Urinary bladder (tissue), 4 donors: Measurements from ENCODE around the gene SDCBP2. TPM values are rescaled to one million over a fixed set of nuclear protein-coding genes. Genes with fewer than 3 reads are reported as not detected.

ENCODE experiments used
- DNase-seq: peaks from one replicate; pipeline ENCODE4 v3.0.0-alpha.2; 2015; ENCODE audit errors: extremely low spot score
- H3K27ac ChIP-seq: one replicate; pipeline ENCODE4 v1.5.1; 2013; ENCODE audit warnings: low read depth, mild to moderate bottlenecking, moderate library complexity
- H3K36me3 ChIP-seq: one replicate; pipeline ENCODE4 v1.6.1; 2013; ENCODE audit warnings: mild to moderate bottlenecking, moderate library complexity; ENCODE audit not compliant: insufficient read depth
- H3K4me1 ChIP-seq: one replicate; pipeline ENCODE4 v1.6.1; 2013; ENCODE audit warnings: mild to moderate bottlenecking, moderate library complexity; ENCODE audit not compliant: insufficient read depth
- H3K4me3 ChIP-seq: one replicate; pipeline ENCODE4 v1.5.1; 2013; ENCODE audit warnings: low read depth, low read length
- WGBS: extraction: QIAGEN DNeasy Blood & Tissue Kit; methylation state at CpG from one replicate; pipeline ENCODE4 v1.1.7; 2013; 5-methylcytosine and 5-hydroxymethylcytosine counted together
- polyA plus RNA-seq: library from polyadenylated mRNA; stranded (reverse); fragments of 200-250 nt; gene quantifications from one replicate; pipeline ENCODE4 v1.2.3, GENCODE V29; 2013
- total RNA-seq: library from RNA; depleted of rRNA; stranded (reverse); fragments of >200 nt; gene quantifications from one replicate; pipeline ENCODE4 v1.2.3, GENCODE V29; 2014
- donor health status: healthy with polysubstance abuse.
- donor health status: healthy.

The SDCBP2 gene
- total and polyA plus RNA-seq, 2 donors, result 1.9 to 12.7 TPM

GRCh38 chr20:1370548-1371110 is 41.7 kb upstream of the SDCBP2 start:
- Histone ChIP-seq H3K36me3 (peaks cover 1% of the 10 kb centered on the region), H3K4me3 (no peak overlapping the region), H3K4me1 (no peaks in the 10 kb centered on the region), H3K27ac (no peak overlapping the region)
- 30% methylated on average over 2 of the region's 2 CpGs for WGBS
- no peak for DNase-seq

GRCh38 chr20:1369970-1370369 is 41.0 kb upstream of the SDCBP2 start:
- H3K27ac ChIP-seq, result no peak overlapping the region
- no peak for DNase-seq
- peaks cover 1% of the 10 kb centered on the region for H3K36me3 ChIP-seq
- H3K4me3 ChIP-seq, result no peak overlapping the region
- 88% methylated on average over 3 of the region's 3 CpGs for WGBS
- no peaks in the 10 kb centered on the region for H3K4me1 ChIP-seq

DNA sequence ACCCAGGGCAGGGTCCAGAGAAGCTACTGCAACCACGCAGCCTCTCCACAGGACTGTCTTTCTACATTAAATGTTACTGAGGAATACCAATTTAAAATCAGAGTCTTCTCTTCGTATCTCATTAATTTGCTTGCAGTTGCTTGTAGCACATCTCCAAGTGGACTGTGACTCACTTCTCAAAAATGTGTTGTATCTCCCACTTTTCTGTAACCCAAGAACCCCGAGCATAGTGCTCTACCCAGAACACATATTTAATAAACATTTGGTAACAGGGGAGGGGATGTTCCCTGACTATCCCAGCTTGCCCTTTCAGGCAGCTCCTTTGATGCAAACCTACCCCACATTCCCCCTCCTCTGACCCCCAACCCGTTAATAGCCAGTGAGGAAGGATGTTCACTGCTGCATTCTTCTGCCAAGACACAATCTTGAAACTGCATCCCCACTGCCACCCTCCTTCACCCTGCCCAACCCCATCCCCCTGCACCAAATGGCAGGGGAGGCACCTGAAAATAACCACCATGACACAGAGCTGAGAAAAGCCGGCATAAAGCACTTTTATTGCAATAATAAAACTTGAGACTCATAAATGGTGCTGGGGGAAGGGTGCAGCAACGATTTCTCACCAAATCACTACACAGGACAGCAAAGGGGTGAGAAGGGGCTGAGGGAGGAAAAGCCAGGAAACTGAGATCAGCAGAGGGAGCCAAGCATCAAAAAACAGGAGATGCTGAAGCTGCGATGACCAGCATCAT is 39.7 kb upstream of the SDCBP2 start:
- 43% methylated on average over 7 of the region's 7 CpGs for WGBS
- H3K4me1 ChIP-seq, result no peaks in the 10 kb centered on the region
- H3K4me3 ChIP-seq, result no peak overlapping the region
- no peak overlapping the region for H3K27ac ChIP-seq
- DNase-seq, result no peak
- H3K36me3 ChIP-seq, result peaks cover 1% of the 10 kb centered on the region

DNA sequence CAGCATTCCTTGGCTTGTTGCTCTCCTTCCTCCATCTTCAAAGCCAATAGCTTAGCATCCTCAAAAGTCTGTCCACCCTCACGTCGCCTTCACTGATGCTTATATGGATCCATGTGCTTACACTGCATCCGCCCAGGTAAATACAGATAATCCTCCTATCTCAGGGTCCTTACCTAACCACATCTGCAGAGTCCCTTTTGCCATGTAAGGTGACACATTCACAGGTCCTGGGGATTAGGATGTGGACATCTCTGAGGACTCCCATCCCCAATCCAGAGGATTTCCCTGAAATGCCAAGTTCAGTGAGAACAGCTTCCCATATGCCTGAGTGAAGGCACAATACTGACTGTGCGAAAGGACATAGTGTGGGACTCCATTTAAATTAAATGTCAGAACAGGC is 38.5 kb upstream of the SDCBP2 start:
- H3K4me3 ChIP-seq, result no peak overlapping the region
- H3K4me1 ChIP-seq, result no peaks in the 10 kb centered on the region
- H3K36me3 ChIP-seq, result peaks cover 1% of the 10 kb centered on the region
- H3K27ac ChIP-seq, result no peak overlapping the region
- WGBS, result 96% methylated on average over 4 of the region's 4 CpGs
- no peak for DNase-seq

GRCh38 chr20:1364106-1364505 is 35.2 kb upstream of the SDCBP2 start:
- 78% methylated on average over 2 of the region's 2 CpGs for WGBS
- Histone ChIP-seq H3K36me3 (no peaks in the 10 kb centered on the region), H3K4me1 (no peaks in the 10 kb centered on the region), H3K4me3 (no peak overlapping the region), H3K27ac (no peak overlapping the region)
- no peak for DNase-seq

DNA sequence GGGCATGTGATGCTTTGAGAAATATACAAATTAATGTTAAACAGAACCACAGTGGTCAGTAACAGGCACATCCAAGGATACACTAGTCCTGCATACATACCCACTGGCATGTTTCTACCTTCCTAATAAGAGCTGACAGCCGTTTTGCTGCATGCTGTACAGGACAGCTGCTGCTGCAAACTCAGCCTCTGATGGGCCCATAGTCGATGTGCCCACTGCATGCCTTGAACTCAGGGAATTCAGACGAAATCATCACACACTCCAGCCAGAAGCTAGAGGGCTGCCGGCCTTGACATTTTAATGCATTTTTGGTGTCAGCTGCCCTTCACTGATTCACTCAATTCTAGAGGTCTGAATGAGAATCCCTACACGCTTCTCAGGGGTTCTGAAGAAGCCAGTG is 34.6 kb upstream of the SDCBP2 start:
- H3K36me3 ChIP-seq, result no peaks in the 10 kb centered on the region
- no peak overlapping the region for H3K27ac ChIP-seq
- no peak overlapping the region for H3K4me3 ChIP-seq
- WGBS, result 83% methylated on average over 5 of the region's 5 CpGs
- no peaks in the 10 kb centered on the region for H3K4me1 ChIP-seq
- DNase-seq, result no peak

DNA sequence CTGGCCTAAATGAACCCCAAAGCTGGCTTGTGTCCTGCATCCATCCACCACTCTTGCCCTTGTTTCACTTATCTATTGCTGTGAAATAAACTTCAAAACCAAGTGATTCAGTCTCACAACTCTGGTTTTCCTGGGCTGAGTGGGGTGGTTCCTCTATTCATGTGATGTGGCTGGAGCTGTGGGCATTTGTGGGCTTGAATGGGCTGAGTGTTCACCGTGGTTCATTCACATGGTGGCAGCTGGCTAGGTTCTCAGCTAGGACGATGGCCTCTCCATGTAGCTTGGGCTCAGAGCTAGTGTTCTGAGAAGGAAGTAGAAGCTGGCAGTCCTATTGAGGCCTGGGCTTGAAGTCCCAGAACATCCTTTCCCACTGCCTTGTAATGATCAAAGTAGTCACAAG is 33.5 kb upstream of the SDCBP2 start:
- H3K4me3 ChIP-seq, result no peak overlapping the region
- no peak for DNase-seq
- H3K36me3 ChIP-seq, result no peaks in the 10 kb centered on the region
- WGBS, result 85% methylated on average over 2 of the region's 2 CpGs
- no peaks in the 10 kb centered on the region for H3K4me1 ChIP-seq
- H3K27ac ChIP-seq, result no peak overlapping the region

DNA sequence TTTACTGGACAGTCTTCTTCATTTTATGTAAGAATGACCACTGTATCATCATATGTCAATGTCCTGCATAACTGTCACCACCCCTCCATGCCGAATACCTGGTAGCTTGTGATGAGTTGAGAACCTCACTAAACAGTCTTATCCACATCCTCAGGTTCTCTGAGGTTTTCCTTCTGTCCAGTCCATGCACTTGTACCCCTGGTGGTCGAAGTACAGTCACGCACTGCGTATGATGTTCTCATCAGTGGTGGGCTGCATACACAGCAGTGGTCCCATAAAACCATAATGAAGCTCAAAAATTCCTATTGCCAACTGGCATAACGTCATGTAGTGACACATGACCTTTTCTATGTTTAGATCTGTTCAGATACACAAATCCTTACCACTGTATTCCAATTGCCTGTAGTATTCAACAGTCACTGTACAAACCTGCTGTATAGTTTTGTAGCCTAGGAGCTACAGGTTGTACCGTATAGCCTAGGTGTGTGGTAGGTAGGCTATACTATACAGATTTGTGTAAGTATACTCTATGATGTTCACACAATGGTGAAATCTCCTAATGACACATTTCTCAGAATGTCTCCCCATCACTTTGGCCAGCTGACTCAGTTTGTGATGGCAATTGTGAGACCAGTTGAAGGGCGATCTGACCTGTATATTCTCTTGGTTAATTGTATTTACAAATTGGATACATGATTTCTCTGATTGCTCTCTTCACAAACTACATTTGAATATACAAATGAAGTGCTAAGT is 31.3 kb upstream of the SDCBP2 start:
- H3K4me1 ChIP-seq, result no peaks in the 10 kb centered on the region

DNA sequence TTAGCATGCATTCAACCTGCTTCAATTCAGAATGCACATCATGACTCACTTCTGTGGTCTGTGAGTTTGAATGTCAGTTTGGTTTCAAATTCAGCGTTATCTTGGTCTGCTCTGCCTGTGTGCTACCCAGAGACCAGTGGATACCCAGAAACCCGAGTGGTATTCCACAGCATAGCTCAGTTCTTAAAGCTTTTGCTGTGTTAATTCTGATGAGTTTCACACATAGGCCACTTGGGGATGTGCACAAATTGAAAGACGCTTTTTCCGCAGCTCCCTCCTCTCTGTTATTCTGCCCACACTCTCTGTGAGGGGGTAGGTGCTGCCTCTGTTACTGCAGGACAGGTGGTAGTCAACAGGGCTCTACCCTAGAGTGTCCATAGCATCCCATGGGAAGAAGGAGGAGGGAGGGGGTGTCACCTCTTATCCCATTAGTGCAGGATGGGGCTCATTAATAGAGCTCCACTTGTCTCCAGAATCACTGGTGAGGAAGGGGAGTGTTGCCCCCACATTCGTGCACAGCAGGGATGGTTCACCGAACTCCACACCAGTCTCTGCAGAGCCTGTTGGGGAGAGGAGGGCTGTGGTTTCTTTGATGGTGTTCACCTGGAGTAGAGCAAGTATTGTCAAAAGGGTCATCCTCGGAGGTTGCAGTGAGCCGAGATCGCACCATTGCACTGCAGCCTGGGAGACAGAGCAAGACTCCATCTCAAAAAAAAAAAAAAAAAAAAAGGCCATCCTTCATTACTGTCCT is 29.2 kb upstream of the SDCBP2 start:
- DNase-seq, result no peak
- WGBS, result 96% methylated on average over 9 of the region's 9 CpGs
- no peak overlapping the region for H3K4me3 ChIP-seq
- no peak overlapping the region for H3K27ac ChIP-seq
- peaks cover 2% of the 10 kb centered on the region for H3K36me3 ChIP-seq
- no peaks in the 10 kb centered on the region for H3K4me1 ChIP-seq

More for the DNA sequence above, 31.3 kb upstream of the SDCBP2 start:
- no peak overlapping the region for H3K27ac ChIP-seq
- WGBS, result 79% methylated on average over 7 of the region's 7 CpGs
- H3K36me3 ChIP-seq, result peaks cover 1% of the 10 kb centered on the region
- DNase-seq, result no peak
- H3K4me3 ChIP-seq, result no peak overlapping the region

- Histone ChIP-seq H3K36me3 (peaks cover 2% of the 10 kb centered on the region), H3K4me1 (no peaks in the 10 kb centered on the region), H3K27ac (no peak overlapping the region), H3K4me3 (no peak overlapping the region)
- DNase-seq, result no peak
Measured at GRCh38 chr20:1353956-1354355, 25.0 kb upstream of the SDCBP2 start.

DNA sequence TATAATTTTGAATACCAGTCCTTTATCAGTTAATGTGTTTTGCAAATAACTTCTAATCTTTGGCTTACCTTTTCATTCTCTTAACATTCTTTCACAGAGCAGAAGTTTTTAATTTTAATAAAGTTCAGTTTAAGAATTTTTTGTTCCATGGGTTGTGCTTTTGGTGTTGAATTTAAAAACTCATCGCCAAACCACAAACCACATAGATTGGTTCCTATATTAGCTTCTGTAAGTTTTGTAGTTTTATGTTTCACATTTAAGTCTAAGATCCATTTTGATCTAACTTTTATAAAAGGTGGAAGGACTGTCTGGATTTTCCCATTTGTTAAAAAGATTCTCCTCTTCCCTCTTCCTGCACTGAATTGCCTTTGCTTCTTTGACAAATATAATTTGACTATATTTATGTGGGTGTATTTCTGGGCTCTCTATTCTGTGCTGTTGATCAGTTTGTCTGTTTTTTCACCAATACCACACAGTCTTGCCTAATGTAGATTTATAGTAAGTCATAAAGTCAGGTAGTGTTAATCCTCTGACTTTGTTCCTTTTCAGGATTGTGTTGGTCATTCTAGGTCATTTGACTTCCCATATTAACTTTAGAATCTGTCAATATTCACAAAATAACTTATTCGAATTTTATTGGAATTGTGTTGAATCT is 17.5 kb upstream of the SDCBP2 start:
- Histone ChIP-seq H3K4me1 (no peaks in the 10 kb centered on the region), H3K4me3 (no peak overlapping the region), H3K27ac (no peak overlapping the region), H3K36me3 (no peaks in the 10 kb centered on the region)
- no peak for DNase-seq
- WGBS, result 94% methylated on average over 2 of the region's 2 CpGs

DNA sequence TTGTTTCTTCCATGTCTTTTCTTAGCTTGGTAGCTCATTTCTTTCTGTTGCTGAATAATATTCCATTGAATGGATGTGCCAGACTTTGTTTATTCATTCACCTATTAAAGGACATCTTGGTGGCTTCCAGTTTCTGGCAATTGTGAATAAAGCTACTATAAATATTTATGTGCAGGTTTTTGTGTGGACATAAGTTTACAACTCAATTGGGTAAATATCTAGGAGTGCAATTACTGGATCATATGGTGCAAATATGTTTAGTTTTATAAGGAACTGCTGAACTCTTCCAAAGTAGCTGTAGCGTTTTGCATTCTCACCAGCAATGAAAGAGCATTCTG is 16.8 kb upstream of the SDCBP2 start:
- WGBS, result 83% methylated on average over 1 of the region's 1 CpG
- DNase-seq, result no peak
- H3K27ac ChIP-seq, result no peak overlapping the region
- H3K36me3 ChIP-seq, result no peaks in the 10 kb centered on the region
- no peak overlapping the region for H3K4me3 ChIP-seq
- H3K4me1 ChIP-seq, result no peaks in the 10 kb centered on the region

DNA sequence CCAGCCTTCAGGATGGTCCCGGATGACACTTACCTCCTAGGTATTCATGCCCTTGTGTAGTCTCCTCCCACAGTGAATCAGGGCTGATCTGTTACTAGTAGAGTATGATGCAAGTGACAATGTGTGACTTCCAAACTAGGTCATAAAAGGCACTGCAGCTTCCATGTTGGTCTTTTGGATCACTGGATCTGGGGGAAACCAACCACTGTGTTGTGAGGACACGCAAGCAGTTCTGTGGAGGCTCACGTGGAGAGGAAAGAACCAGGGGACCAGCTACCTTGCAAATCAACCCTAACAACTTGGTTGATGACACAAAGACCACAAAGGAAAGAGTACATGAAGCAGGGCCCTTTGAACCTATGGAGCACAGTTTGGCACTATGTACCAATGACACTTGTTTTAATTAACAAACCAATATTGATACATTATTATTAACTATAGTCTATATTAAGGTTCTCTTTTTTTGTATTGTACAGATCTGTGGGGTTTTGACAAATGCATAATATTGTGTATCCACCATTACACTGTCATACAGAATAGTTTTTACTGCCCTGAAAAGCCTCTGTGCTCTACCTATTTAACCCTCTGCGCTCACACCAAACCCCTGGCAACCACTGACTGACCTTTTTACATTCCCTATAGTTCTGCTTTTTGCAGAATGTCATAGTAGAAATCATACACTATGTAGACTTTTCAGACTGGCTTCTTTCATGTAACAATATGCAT is 16.3 kb upstream of the SDCBP2 start:
- WGBS, result 95% methylated on average over 4 of the region's 4 CpGs
- no peak overlapping the region for H3K27ac ChIP-seq
- no peak overlapping the region for H3K4me3 ChIP-seq
- H3K4me1 ChIP-seq, result no peaks in the 10 kb centered on the region
- no peak for DNase-seq
- H3K36me3 ChIP-seq, result no peaks in the 10 kb centered on the region
